ENCODE results near the gene FBXO48. TPM values are rescaled to one million over a fixed set of nuclear protein-coding genes. Genes with fewer than 3 reads are reported as not detected.

FBXO48 gene
- total and polyA plus RNA-seq, 2 of the 8 experiments (the other 6 are each of a cell fraction or from before 2014, with no cell fraction given): 1.1 to 1.5 TPM

GRCh38 chr2:68435615-68436014 lies 31.5 kb downstream of the FBXO48 start:
- Histone ChIP-seq H2BK20ac (ENCODE audit: low read length) (no peak overlapping the region), H4K5ac (ENCODE audit: insufficient read length, low read depth, low read length) (no peak overlapping the region), H3K18ac (ENCODE audit: extremely low read depth, low read length) (no peak overlapping the region), H3K79me2 (ENCODE audit: control insufficient read depth in 1 of 2, insufficient read depth in 2 of 2, low read length in 2 of 2) (no peaks in the 10 kb centered on the region), H4K8ac (ENCODE audit: extremely low read depth, insufficient read depth, low read length) (no peak overlapping the region), H4K91ac (replicated peaks; ENCODE audit: insufficient read length, low read length) (no peak overlapping the region), H3K27ac (ENCODE audit: low read depth, low read length) (no peak overlapping the region), H3K9ac (replicated peaks in 1 of 4; ENCODE audit: extremely low read depth in 1 of 4, low read depth in 3 of 4, low read length in 3 of 4) (no peak overlapping the region), H3K27me3 (replicated peaks in 1 of 4; ENCODE audit: control insufficient read depth in 3 of 4, extremely low read depth in 1 of 4, insufficient read depth in 3 of 4, low read length in 3 of 4) (no peaks in the 10 kb centered on the region), H3K4me1 (replicated peaks in 1 of 4; ENCODE audit: control insufficient read depth in 3 of 4, insufficient read depth in 4 of 4, low read length in 3 of 4) (no peaks in the 10 kb centered on the region), H3K4me3 (ENCODE audit: extremely low read depth in 1 of 4, insufficient read depth in 2 of 4, low read depth in 3 of 4, low read length in 4 of 4) (no peak overlapping the region), H2BK15ac (ENCODE audit: low read length) (no peak overlapping the region), H3K23ac (ENCODE audit: insufficient read length) (no peak overlapping the region), H3K56ac (replicated peaks; ENCODE audit: insufficient read length, low read depth, low read length) (no peak overlapping the region), H3K9me3 (ENCODE audit: insufficient read depth in 2 of 2, low read depth in 1 of 2, low read length in 1 of 2) (peaks cover 0 to 3% of the 10 kb centered on the region in 2 experiments; a peak in 1 of 4 replicates), H3K4me2 (ENCODE audit: insufficient read depth in 1 of 2, low read depth in 2 of 2, low read length in 2 of 2) (no peak overlapping the region), H3K4ac (replicated peaks; ENCODE audit: insufficient read length, low read depth, low read length) (no peak overlapping the region), H2BK12ac (ENCODE audit: low read depth, low read length) (no peak overlapping the region), H2BK120ac (replicated peaks; ENCODE audit: low read depth, low read length) (no peak overlapping the region), H4K20me1 (replicated peaks in 1 of 2; ENCODE audit: control insufficient read depth in 1 of 2, insufficient read depth in 2 of 2, low read length in 2 of 2) (no peaks in the 10 kb centered on the region), H2AFZ (ENCODE audit: low read length) (no peak overlapping the region), H2BK5ac (ENCODE audit: low read depth, low read length) (no peak overlapping the region), H3K79me1 (ENCODE audit: low read depth, low read length) (no peaks in the 10 kb centered on the region), H3K36me3 (ENCODE audit: control insufficient read depth in 2 of 4, insufficient read depth in 4 of 4, low read length in 3 of 4) (no peaks in the 10 kb centered on the region), H2AK5ac (ENCODE audit: low read depth, low read length) (no peak overlapping the region), H3K14ac (ENCODE audit: insufficient read length) (no peak overlapping the region), H3K23me2 (ENCODE audit: low read depth, low read length) (no peaks in the 10 kb centered on the region)
- POLR2A ChIA-PET (ENCODE audit: partially characterized antibody): no interaction called here
- FAIRE-seq (no peak), DNase-seq (ENCODE audit: low read depth in 1 of 2, low spot score in 2 of 2) (no peak)
- CTCF ChIA-PET (ENCODE audit: partially characterized antibody): no interaction called here
- TF ChIP-seq ATF2 (IDR thresholded peaks at IDR 0.05; ENCODE audit: low read length): no peak
- no peak for TF ChIP-seq CHD2 (IDR thresholded peaks at IDR 0.05; ENCODE audit: low read length)
- TF ChIP-seq, protein P1, sequence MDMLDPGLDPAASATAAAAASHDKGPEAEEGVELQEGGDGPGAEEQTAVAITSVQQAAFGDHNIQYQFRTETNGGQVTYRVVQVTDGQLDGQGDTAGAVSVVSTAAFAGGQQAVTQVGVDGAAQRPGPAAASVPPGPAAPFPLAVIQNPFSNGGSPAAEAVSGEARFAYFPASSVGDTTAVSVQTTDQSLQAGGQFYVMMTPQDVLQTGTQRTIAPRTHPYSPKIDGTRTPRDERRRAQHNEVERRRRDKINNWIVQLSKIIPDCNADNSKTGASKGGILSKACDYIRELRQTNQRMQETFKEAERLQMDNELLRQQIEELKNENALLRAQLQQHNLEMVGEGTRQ (IDR thresholded peaks at IDR 0.05; ENCODE audit: low read length): no peak
- TF ChIP-seq HDAC6 (IDR thresholded peaks at IDR 0.05; ENCODE audit: low read depth, low read length): no peak
- no peak for TF ChIP-seq FOSL1 (IDR thresholded peaks at IDR 0.05; ENCODE audit: insufficient read depth, low read depth, low read length)
- no peak for TF ChIP-seq CREB1 (IDR thresholded peaks at IDR 0.05)
- TF ChIP-seq RBBP5 (IDR thresholded peaks at IDR 0.05; ENCODE audit: borderline replicate concordance, low read depth, low read length): no peak
- no peak for TF ChIP-seq TBP (IDR thresholded peaks at IDR 0.05; ENCODE audit: low read depth, low read length)
- no peak for TF ChIP-seq MAX (IDR thresholded peaks at IDR 0.05)
- no peak for TF ChIP-seq CBX8 (IDR thresholded peaks at IDR 0.05; ENCODE audit: borderline replicate concordance, low read depth, low read length)
- TF ChIP-seq JUND (IDR thresholded peaks at IDR 0.05; ENCODE audit: low read length): no peak
- TF ChIP-seq ASH2L (IDR thresholded peaks at IDR 0.05; ENCODE audit: low read length): no peak
- TF ChIP-seq, protein P2, sequence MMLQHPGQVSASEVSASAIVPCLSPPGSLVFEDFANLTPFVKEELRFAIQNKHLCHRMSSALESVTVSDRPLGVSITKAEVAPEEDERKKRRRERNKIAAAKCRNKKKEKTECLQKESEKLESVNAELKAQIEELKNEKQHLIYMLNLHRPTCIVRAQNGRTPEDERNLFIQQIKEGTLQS (IDR thresholded peaks at IDR 0.05; ENCODE audit: insufficient read depth, low read depth, low read length): no peak
